Neural progenitor cell (in vitro differentiated cells): ENCODE data around the gene PRM1.

Source experiments
- CTCF ChIP-seq: fragments of 200-600 bp; sonication (generic); IDR thresholded peaks from 2 replicates; pipeline ENCODE4 v1.5.1; 2017; ENCODE audit warnings: antibody characterized with exemption, mild to moderate bottlenecking
- EZH2 ChIP-seq: fragments of 200-600 bp; sonication (generic); IDR thresholded peaks from 2 replicates; pipeline ENCODE4 v1.6.1; 2017; ENCODE audit warnings: antibody characterized with exemption, mild to moderate bottlenecking, moderate library complexity

GRCh38 chr16:11253995-11254912, 26.9 kb downstream of the PRM1 start:
- TF ChIP-seq CTCF (no peak), EZH2 (no peak)
